GM21619 (cell line): Measurements from ENCODE around the gene CCL8.

Experiments
- ATAC-seq: cut with Tn5 transposase; IDR thresholded peaks from one replicate; pipeline ENCODE4 v1.9.1; 2021; ENCODE audit not compliant: unreplicated experiment

Gene CCL8

DNA sequence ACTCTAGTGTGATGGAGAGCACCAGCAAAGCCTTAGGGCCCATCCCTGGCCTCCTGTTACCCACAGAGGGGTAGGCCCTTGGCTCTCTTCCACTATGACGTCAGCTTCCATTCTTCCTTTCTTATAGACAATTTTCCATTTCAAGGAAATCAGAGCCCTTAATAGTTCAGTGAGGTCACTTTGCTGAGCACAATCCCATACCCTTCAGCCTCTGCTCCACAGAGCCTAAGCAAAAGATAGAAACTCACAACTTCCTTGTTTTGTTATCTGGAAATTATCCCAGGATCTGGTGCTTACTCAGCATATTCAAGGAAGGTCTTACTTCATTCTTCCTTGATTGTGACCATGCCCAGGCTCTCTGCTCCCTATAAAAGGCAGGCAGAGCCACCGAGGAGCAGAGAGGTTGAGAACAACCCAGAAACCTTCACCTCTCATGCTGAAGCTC lies at the start of gene CCL8:
Gene CCL8 (plus strand): TSS at position 397 of the 445 bp plus-strand sequence. CDS start 67 bp downstream, outside the sequence.
- no peak for ATAC-seq

DNA sequence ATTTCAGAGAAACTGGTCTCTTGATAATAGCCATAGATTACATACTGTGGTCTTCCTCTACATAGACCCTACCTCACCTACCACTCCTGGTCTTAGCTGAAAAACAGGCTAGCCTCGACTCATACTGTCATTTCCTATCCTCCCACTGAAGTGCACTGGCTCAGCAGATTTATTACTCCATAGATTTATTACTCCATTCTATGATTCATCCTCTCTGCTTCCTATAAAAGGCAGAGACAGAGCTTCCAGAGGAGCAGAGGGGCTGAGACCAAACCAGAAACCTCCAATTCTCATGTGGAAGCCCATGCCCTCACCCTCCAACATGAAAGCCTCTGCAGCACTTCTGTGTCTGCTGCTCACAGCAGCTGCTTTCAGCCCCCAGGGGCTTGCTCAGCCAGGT lies 49.3 kb upstream of the CCL8 start, which contains the start of gene CCL7:
Gene CCL7 (plus strand): TSS at position 253 of the 400 bp plus-strand sequence. CDS start 70 bp downstream, at position 323.
- no peak for ATAC-seq

DNA sequence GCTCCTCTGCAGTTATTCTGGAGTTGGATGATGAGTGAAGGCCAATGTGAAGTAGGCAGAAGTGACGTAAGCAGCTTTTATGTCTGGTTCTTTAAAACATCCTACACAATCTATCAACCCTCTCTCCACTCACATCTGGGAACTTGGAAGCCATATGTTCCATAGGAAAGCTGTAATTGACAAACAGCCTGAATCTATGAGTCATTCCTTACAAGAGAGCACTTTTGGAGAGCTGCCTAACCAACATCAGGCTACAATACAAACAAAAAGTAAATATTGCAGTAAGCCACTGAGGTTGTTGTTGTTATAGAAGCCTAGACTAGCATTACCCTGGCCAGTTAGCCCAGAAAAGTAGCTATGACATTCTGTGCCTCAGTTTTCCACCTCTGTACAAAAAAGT lies 43.4 kb upstream of the CCL8 start:
- no peak for ATAC-seq

DNA sequence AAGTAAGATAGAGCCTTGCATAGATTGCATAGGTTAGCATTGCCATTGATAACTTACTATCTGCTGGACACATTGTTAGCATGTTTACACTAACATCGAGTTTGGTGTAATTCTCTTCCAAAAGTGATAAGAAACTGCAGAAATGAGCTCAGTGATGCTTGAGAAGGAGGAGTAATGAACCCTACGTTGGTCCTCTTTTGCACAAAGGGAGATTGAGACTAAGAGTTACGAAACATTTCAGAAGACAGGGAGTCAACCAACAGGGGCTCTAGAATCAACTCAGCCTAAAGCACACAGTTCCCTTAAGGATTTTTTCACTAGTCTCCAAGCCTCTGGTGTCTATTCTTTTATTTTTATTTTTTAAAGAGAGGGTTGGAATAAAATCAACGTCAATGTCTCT lies 42.4 kb upstream of the CCL8 start:
- no peak for ATAC-seq

DNA sequence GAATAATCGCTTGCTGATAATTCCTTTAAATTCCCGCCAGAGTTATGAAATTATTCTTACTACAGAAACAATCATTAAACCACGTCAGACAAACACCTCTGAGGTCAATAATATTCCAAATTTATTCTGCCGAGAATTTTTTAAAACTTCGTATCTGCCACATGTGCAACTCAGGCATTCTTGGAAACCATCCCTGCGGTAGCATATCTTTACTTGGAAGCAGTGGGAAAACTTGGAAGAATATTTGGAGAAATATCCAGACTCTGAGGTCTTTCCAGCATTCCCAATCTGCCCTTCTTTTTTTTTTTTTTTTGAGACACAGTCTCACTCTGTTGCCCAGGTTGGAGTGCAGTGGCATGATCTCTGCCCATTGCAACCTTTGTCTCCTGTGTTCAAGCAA lies 35.7 kb upstream of the CCL8 start:
- ATAC-seq: no peak

DNA sequence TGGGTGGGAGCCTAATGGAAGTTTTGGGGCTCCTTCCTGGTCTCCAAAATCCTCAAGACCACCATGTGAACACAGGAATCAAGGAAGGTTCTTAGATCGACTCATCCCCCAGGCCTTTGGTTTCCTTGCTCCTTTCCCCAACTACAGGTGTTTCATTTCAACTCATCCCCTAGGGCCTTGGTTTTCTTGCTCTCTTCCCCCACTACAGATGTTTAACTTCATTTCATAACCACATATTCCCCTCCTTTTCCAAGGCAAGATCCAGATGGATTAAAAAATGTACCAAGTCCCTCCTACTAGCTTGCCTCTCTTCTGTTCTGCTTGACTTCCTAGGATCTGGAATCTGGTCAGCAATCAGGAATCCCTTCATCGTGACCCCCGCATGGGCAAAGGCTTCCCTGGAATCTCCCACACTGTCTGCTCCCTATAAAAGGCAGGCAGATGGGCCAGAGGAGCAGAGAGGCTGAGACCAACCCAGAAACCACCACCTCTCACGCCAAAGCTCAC lies 33.9 kb upstream of the CCL8 start, which contains the start of gene CCL11:
Gene CCL11 (plus strand): TSS at position 457 of the 507 bp plus-strand sequence. CDS start 67 bp downstream, outside the sequence.
- ATAC-seq: no peak

DNA sequence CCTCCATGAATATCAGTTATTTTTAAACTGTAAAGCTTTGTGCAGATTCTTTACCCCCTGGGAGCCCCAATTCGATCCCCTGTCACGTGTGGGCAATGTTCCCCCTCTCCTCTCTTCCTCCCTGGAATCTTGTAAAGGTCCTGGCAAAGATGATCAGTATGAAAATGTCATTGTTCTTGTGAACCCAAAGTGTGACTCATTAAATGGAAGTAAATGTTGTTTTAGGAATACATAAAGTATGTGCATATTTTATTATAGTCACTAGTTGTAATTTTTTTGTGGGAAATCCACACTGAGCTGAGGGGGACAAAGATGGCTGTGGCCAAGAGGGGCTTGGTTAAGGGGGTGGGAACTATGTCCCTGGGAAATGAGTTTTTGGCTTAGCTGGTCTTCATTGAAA lies 31.4 kb upstream of the CCL8 start:
- no peak for ATAC-seq

DNA sequence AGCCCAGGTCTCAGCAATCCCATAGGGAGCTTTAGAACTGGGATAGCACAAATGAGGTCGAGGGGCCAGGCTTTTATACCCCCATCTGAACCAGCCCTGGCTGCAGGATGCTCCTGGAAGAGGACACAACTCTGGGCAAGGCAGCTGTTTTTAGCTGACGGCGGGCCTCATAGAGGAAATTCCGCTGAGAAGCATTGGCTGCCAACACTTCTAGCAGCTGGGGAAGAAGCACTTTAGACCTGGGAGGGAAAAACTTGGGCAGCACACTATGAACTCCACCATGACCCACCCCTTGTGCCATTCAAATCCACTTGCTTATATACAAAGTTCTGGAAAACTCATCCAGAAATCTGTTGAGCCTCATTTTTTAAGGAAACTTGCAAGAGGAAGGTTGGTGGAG lies 28.6 kb upstream of the CCL8 start:
- no peak for ATAC-seq

DNA sequence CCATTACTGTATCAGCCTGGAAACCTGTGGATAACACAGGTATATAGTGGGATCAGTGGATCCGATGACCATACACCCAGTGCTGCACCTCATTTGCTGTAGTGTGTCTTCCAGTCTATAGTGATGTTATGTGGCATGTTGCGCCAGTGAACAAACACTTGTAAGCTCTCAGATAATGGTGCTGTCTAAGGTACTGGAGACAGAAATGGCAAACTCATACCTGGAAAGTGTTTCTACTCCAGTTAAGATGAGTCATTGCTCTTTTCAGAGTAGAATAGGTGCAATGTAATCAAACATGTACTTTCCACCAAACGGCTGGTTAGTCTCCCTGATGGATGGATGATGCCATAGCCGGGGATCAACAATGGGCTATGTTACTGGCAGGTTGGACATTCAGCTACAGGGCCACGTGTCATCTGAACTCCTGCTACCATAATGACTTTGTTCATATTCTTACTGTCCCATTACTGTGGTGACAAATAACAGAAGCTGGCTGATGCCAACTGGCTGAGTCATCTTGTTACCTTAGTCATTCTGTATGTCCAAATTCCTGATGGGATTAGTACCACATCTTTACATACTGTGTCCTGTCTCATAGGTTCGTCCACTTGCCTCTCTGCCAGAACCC lies 27.4 kb upstream of the CCL8 start:
- ATAC-seq: no peak

DNA sequence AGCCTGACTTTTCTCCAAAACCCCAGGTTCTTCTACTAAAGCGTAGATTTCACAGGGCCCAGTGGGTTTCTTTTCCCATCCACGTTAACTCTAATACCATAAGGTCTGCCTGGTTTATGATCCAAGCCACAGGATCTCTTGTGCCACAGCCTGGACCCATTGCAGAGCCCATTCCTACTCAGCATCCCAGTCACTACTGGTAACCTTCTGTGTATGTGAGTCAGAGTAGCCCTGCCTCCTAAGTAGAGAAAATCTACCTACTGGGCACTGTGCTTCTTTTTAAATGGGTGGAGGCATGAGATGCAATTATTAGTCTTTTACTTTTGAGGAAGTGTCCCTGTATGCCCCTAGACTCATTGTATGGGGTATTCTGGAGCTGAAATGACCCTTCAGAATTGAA lies 20.2 kb upstream of the CCL8 start:
- no peak for ATAC-seq

DNA sequence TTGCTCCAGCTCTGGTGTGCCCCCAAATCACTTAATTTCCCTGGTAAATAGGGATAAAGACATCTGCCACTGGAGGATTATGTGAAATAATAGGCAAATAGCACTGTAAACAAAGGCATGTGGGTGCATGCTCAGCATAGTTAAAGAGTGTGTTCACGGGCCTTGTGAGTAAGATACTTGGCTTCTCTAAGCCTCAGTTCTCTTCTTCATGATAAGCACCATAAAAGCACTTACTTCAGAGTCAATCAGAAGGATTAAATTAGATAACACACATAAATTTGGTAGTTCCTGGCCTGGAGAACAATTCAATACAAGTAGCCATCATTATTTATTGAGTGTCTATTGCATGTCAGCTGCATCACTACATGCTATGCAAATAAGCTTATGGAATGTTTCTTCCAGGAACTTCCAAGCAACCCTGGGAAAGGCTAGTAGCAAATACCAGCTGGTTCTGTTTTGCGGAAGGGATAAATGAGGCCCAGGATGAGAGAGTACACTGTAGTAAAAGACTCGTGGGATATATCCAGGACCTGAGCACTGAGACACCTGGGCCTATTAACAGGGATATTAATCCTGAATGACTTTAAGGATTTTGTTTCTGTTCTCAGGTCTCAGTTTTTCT lies 19.2 kb upstream of the CCL8 start:
- no peak for ATAC-seq

DNA sequence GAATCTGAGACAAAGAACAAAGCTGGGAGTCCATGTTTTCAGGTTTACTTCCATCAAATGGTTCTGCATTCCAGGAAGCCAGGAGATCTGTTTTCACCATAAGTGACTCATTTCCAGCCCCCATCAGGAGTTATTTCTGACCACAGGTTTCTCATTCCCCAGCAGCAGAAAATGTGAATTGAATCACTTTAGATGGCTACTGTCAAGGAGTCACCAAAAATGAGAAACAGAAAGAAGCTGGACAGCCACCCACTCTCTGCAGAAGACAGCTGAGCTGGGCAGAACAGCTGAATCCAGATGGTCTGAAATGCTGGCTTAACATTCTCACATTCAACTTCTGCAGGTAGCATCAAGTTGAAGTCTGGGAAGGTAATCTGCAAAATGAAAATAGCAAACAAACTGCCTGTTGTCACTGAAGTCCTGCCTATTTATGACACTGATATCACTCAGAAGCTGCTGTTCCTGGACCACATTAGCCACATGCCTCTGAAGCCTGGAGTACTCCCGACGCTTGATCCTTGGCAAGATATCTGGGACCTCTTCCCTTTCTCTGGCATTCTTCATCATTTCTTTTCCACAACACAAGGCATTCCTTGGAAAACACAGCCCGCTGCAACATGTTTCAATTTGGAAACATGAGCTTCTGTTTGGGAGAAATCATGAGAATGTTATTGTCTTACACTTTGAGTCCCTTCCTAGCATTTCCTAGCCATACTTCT lies 18.4 kb upstream of the CCL8 start:
- no peak for ATAC-seq

DNA sequence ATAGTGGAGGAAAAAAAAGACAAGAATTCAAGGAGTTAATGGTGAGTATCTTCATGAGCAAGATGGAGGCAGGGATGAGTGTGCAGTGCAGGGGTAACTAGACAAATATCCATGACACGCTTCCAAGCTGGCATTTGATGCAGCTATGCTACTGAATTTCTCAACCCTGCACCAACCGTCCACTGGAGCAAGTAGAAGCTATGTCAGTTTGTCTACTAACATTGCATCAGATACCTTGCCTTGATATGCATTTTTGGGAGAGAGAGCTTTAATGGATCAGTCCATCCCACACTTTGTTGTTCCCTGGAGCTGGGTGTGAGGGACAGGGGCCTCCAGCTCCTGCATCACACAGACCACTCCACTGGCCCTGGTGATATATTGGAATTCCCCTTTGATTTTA lies 17.2 kb upstream of the CCL8 start:
- ATAC-seq: no peak

DNA sequence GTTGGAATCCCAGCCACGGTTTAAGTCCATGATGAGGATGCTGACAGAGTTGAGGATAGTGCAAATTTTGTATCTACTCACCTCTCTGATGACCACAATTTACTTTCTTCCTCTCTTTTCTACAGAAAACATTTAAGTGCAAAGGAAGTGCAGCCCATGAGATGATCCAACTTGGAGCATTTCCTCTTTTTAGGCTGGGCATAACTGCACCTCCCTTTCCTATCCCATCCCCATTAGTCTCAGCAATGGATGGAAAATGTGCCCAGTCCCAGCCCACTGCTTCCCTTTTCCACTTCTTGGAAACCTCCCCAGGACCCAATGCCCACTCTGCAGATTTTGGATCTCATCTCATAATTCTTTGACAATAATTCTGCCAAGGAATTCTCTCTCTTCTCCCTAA lies 16.6 kb upstream of the CCL8 start:
- ATAC-seq: no peak

DNA sequence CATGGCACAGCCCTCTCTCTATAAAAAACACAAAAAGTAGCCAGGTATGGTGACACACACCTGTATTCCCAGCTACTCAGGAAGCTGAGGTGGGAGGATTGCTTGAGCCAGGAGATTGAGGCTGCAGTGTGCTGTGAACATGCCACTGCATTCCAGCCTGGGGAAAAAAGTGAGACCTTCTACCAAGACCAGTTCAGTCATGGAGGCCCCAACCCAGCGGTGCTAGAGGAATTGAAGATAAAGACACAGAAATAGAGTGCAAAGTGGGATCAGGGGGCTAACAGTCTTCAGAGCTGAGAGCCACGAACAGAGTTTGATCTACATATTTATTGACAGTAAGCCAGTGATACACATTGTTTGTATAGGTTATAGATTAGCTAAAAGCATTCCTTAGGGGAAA lies 15.6 kb upstream of the CCL8 start:
- no peak for ATAC-seq

DNA sequence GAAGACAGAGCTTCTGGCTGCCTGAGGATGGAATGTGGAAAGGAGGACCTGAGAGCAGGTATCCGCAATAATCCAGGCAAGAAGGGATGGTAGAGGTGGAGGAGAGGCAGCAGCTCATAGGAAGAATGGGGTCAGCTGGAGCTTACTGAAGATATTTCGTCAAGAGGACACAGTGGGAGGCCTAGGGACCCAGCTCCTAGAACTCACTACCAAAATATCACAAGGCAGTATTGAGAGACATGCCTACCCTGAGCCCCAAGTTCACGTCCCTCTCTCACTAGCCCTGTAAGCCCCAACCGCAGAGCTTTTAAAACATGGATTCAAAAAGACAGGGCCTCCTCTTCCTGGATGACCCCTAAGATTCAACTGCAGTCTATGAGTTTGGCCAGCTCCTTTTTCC lies 14.2 kb upstream of the CCL8 start:
- no peak for ATAC-seq

DNA sequence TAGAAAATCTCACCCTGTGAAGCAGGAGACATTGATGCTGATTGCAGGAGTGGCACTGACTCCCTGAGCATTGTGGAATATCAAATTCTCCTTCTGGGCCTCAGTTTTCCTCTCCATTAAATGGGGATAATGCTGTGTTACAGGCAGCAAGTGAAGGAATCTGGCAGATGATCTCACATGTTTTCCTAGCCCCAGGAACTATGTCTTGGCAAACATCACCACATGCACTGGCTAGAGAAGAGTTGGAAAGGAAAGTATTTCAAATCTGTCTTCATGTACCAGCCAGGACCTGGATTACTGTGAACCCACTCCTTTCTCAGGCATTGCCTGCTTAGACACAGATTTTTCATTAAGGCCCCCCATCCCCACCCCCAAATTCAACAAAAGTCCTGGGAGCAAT lies 13.6 kb upstream of the CCL8 start:
- ATAC-seq: no peak

DNA sequence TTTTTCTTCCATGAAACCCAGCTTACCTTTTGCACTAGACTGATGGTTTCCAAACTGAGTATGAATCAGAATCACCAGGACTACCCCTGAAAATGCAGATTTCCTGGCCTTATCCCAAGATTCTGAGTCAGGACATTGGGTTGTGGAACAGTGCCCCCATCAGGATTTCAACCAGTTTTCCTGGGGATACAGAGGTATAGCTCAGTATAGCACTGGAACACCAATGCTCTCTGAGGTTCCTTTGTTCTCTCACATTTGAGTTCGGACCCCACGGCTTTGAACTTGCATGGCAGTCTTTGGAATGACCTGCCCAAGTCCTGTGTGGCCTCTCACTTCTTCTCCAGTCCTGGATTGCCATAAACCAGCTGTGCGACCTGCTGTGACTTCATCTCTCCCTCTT lies 12.8 kb upstream of the CCL8 start:
- ATAC-seq: no peak

DNA sequence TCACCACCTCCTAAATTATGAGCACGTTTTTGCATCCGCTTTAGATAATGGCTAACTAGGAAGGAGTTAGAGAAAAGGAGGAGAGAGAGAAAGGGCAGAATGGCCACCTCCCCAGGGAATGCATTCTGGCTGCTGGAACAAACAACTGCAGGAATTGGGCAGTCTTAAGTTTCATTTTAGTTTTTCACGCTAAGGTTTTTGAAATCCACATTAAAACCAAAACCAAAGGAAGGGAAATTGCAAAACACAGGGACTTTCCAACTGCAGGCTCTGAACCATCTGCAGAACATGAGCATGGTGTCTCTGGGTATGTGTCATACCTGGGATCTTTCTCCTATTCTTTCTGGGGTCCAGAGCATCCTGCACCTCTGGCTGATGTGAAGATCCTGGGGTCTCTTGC lies 12.1 kb upstream of the CCL8 start:
- ATAC-seq: no peak

DNA sequence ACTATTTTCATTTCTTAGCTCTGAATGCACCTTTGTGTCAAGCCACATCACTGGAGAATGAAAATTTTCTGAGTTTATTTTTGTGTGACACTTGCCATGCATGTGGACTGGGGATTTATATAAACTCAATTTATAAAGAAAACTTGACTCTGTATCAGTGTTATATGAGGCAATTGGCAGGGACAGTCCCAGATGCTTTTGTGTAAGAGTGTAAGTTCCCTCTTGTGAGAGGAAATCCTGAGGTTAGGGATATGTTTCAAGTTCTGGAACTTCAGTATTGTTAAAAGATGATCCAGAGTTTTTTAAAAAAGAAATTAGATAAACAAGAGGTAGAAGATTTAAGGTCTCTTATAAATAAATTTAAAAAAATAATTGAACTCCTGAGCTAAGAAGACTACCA lies 10.9 kb upstream of the CCL8 start:
- no peak for ATAC-seq

DNA sequence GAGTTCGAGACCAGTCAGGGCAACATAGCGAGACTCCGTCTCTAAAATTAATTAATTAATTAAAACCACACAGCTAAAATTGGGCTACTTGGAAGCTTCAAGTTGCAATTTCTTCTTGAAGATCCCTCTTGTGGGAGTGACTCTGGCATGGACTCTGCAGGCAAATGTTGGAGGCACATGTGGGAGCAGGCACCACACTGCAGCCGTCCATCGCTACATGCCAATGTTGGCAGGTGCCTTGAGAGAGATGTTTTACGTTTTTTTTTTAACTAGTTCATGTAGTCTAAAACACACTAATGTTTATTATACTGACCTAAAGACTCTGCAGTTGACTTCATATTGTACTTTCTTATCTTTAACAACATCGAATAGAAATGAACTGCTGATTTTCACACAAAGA lies 7.9 kb upstream of the CCL8 start:
- no peak for ATAC-seq

DNA sequence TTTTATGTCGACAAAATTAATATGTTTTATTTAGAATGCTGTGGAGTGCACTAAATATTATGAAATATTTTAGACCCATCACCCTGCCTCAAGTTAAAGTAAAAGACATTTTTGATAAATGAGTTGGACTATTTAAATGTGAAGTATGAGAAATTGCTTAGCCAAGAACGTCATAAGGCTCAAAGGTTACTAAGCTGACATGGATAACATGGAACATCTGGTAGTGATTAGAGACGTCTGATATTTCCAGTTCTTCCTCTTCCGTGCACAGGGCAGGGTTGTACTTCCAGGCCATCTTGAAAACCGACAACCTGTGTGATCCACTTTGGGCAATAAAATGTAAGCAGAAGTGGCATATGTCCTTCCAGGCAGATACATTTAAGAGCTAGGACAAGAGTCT lies 7.2 kb upstream of the CCL8 start:
- no peak for ATAC-seq
